Activated CD4-positive, alpha-beta T cell treated with anti-CD3 and anti-CD28 coated beads, Interleukin-2, amount 10 ng/mL, durations not matched to agents 24 days and 14 days (primary cell): ENCODE results near the gene POLG2. TPM values are rescaled to one million over a fixed set of nuclear protein-coding genes. Genes with fewer than 3 reads are reported as not detected.
"Not testable (repeated sequence)": the region's sequence is repeated elsewhere in the genome, so short reads cannot be mapped to it uniquely, and the experiment has no call there.

Source experiments
- DNase-seq: peaks from one replicate; pipeline ENCODE4 v3.0.0; 2022
- H3K27ac Mint-ChIP-seq: one replicate; pipeline ENCODE4 v1.8.0; 2022; ENCODE audit warnings: mild to moderate bottlenecking, mixed read lengths
- H3K27me3 Mint-ChIP-seq: one replicate; pipeline ENCODE4 v1.8.0; 2022; ENCODE audit warnings: mixed read lengths
- H3K36me3 Mint-ChIP-seq: one replicate; pipeline ENCODE4 v1.8.0; 2022; ENCODE audit warnings: low read depth, mild to moderate bottlenecking, mixed read lengths
- H3K4me1 Mint-ChIP-seq: one replicate; pipeline ENCODE4 v1.8.0; 2021; ENCODE audit warnings: mixed read lengths
- H3K4me3 Mint-ChIP-seq: one replicate; pipeline ENCODE4 v1.8.0; 2022; ENCODE audit warnings: mild to moderate bottlenecking, moderate library complexity, mixed read lengths
- H3K9me3 Mint-ChIP-seq: one replicate; pipeline ENCODE4 v1.8.0; 2021; ENCODE audit warnings: mixed read lengths
- intact Hi-C: fragments of 100-400 bp; cut with micrococcal nuclease; formaldehyde crosslinking; loops from one replicate; pipeline ENCODE4 v1.15.1; 2023
- total RNA-seq: library from RNA; stranded (reverse); gene quantifications from 2 replicates; pipeline ENCODE4 v1.2.3, GENCODE V29; 2022

Gene POLG2
- total RNA-seq, 1 donor from 2014 or later: 36.3 TPM

DNA sequence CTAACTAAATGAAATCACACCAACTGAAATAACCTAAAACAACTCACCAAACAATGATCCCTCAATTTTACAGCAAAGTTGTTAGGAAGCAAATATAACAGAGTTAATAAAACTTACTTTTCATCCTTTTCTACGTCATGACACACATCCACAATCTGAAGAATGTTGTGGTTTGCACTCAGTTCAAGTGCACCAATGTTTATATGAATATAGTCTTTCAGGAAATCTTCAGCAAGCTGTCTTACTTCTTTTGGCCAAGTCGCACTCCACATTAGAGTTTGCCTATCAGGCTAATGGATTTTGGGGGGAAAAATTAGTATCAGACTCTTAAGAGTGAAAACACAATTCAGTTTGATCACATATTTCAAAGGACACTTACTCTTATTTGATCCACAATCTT is 6.0 kb upstream of the POLG2 start:
- peak overlapping the region; percentile 62 for H3K4me3 Mint-ChIP-seq
- DNase-seq: no peak

DNA sequence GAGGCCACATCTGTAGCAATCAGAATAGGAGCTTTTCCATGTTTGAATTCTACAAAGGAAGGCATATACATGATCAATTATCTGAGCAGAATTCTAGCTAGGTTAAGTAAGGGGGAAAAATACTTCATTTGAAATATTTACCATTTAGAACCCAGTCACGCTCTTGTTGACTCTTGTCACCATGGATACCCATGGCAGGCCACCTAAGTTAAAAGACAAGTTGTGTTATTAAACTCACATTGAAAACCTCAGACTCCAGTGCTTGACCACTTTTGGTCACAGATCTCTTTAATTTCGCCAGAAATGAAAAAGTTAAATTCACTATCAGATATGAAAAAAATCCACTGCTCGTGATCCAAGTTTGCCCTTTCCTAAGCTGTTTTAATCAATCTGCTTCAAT is 5.2 kb upstream of the POLG2 start:
- Mint-ChIP-seq H3K4me3 (no peak overlapping the region), H3K27ac (peak overlapping the region; percentile 10), H3K9me3 (no peaks in the 10 kb centered on the region), H3K4me1 (peaks cover 67% of the 10 kb centered on the region), H3K36me3 (peaks cover 86% of the 10 kb centered on the region), H3K27me3 (no peaks in the 10 kb centered on the region)
- intact Hi-C loops: loop anchor here (10.0 kb wide), 2 partner anchors 473 to 477 kb away; partner anchors contain the start of gene ICAM2
- no peak for DNase-seq

More for the DNA sequence above, 6.0 kb upstream of the POLG2 start:
- Mint-ChIP-seq H3K9me3 (no peaks in the 10 kb centered on the region), H3K4me1 (peaks cover 63% of the 10 kb centered on the region), H3K27me3 (no peaks in the 10 kb centered on the region), H3K27ac (peak overlapping the region; percentile 54), H3K36me3 (peaks cover 83% of the 10 kb centered on the region)
- intact Hi-C loops: loop anchor here (10.0 kb wide), 2 partner anchors 472 to 478 kb away; partner anchors contain the start of gene ICAM2

GRCh38 chr17:64500862-64501765 is 4.3 kb upstream of the POLG2 start:
- peaks cover 69% of the 10 kb centered on the region for H3K4me1 Mint-ChIP-seq
- no peaks in the 10 kb centered on the region for H3K27me3 Mint-ChIP-seq
- no peaks in the 10 kb centered on the region for H3K9me3 Mint-ChIP-seq
- DNase-seq: peak; percentile 64
- H3K4me3 Mint-ChIP-seq: no peak overlapping the region
- intact Hi-C loops: loop anchor here (10.0 kb wide), 2 partner anchors 474 to 476 kb away; partner anchors contain the start of gene ICAM2
- H3K27ac Mint-ChIP-seq: peak overlapping the region; percentile 42
- H3K36me3 Mint-ChIP-seq: peaks cover 86% of the 10 kb centered on the region

DNA sequence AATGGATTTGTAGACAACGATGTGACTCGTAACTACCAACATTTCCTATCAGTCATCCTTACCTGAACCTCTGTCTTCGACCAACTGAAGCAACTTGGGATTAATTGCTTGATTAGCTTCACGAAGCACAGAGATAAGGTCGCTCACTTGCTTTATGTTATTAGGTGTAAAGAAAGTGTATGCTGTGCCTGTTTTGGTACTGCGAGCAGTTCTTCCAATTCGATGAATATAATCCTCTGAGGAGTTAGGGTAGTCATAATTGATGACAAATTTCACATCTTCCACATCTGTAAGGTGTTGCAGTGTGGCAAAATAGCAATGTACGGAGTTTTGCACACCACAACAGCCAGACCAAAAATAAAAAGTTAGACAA is 3.6 kb upstream of the POLG2 start:
- H3K27ac Mint-ChIP-seq: peak overlapping the region; percentile 56
- H3K36me3 Mint-ChIP-seq: peaks cover 80% of the 10 kb centered on the region
- DNase-seq: peak; percentile 60
- no peaks in the 10 kb centered on the region for H3K9me3 Mint-ChIP-seq
- no peaks in the 10 kb centered on the region for H3K27me3 Mint-ChIP-seq
- peaks cover 70% of the 10 kb centered on the region for H3K4me1 Mint-ChIP-seq
- intact Hi-C loops: loop anchor here (10.0 kb wide), 2 partner anchors 474 to 476 kb away; partner anchors contain the start of gene ICAM2
- H3K4me3 Mint-ChIP-seq: no peak overlapping the region

DNA sequence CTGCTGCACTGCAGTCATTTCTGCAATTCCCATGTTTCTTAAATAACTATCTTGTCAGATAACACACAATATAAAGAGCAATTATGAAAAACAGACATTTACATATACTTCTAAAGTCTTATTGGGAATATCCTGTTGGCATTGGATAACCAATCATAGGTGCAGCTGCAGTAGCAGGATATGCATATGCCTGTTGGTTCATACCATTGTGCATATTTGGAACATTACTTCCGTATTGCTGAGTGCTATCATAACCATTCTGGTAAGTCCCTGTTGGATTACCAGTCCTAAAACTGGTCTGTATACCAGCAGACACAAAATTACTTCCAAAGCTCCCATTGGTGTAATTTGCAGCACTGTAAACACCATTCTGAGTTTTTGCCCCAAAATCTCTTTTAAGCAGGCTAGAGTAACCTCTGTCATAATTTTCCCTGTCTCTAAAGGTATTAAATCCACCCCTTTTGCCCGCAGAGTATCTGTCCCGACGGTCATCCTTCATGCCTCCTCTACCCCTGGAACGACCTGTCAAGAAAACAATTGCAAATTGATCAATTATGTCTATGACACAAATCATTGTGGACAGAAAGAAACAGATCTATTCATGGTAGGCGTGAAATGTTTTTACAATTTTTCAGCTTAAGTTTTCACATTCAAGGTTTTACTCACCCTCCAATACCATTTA is 3.1 kb upstream of the POLG2 start:
- DNase-seq: peak; percentile 58
- no peaks in the 10 kb centered on the region for H3K27me3 Mint-ChIP-seq
- no peak overlapping the region for H3K4me3 Mint-ChIP-seq
- peak overlapping the region; percentile 56 for H3K27ac Mint-ChIP-seq
- intact Hi-C loops: loop anchor here (10.0 kb wide), 2 partner anchors 475 kb away; partner anchors contain the start of gene ICAM2
- peaks cover 76% of the 10 kb centered on the region for H3K36me3 Mint-ChIP-seq
- peaks cover 67% of the 10 kb centered on the region for H3K4me1 Mint-ChIP-seq
- H3K9me3 Mint-ChIP-seq: no peaks in the 10 kb centered on the region

DNA sequence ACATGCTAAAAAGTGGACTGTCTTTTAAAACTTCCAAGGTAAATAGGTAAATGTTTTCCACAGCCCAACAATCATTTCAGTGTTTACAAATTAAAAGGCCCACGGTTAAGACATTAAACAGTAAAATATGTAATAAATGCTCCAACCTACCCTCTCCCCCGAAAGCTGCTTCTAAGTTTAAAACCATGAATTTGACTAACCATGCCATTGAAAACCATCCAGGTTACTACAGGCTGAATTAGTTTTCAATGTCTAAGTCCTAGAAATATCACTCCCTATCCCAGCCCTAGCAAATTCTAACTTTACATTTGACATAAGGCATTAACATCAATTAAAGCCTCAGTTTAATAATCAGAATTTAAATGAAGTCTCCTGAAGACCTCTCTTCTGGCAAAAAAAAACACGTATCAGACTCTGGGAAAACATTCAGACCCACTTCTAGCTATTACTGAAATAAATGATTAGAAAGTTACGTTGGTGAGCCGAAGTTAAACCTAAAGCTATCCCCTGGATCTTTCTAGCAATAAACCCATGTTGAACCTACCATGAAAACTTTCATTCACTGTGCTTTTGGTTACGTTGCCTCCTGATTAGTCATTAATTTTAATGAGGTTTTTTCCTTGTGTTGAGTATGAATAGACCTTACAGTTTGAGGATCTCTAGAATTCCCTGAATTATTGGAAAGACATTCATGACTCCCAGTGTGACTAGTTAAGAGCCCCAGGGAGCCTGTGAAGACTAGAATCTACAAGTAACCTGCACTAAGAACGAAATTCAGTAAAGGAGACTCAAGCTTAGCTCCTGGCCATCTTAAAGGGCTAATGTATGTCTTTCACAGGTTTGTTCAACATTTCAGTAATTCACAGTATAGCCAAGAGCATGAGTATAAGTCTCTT is 1.7 kb upstream of the POLG2 start:
- peak overlapping the region; percentile 60 for H3K4me3 Mint-ChIP-seq

DNA sequence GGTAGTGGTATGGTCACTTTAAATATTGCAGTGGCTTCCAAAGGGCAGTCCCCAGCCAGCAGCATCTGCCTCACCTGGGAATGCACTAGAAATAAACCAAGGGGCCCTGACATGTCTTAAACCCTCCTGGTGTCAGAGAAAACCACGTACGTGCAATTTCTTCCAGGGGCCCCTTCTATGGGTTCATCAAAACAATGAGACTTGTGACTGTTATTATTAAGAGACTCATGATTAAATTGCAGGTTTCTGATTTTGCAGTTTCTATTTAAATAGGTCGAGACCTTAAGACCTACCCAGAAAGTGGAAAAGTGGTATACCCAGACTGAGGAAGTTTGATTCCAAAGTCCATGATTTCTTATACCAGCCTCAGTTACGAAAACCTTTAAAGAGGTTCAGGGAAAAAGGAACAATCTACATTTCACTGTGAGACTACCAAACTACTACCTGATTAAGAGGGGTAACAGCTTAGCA is 746 bp upstream of the POLG2 start:
- Mint-ChIP-seq H3K9me3 (no peaks in the 10 kb centered on the region), H3K4me1 (peaks cover 66% of the 10 kb centered on the region), H3K27ac (peak overlapping the region; percentile 97), H3K36me3 (peaks cover 67% of the 10 kb centered on the region), H3K27me3 (no peaks in the 10 kb centered on the region), H3K4me3 (peak overlapping the region; percentile 96)
- intact Hi-C loops: loop anchor here (1.0 kb wide), 1 partner anchor 9 kb away; the partner anchor contains the start of genes CEP95 and DDX5
- no peak for DNase-seq

More for the DNA sequence above, 1.7 kb upstream of the POLG2 start:
- peaks cover 73% of the 10 kb centered on the region for H3K36me3 Mint-ChIP-seq
- intact Hi-C loops: no loop called here
- DNase-seq: peak; percentile 62
- H3K4me1 Mint-ChIP-seq: peaks cover 69% of the 10 kb centered on the region
- no peaks in the 10 kb centered on the region for H3K9me3 Mint-ChIP-seq
- peak overlapping the region; percentile 97 for H3K27ac Mint-ChIP-seq
- no peaks in the 10 kb centered on the region for H3K27me3 Mint-ChIP-seq

DNA sequence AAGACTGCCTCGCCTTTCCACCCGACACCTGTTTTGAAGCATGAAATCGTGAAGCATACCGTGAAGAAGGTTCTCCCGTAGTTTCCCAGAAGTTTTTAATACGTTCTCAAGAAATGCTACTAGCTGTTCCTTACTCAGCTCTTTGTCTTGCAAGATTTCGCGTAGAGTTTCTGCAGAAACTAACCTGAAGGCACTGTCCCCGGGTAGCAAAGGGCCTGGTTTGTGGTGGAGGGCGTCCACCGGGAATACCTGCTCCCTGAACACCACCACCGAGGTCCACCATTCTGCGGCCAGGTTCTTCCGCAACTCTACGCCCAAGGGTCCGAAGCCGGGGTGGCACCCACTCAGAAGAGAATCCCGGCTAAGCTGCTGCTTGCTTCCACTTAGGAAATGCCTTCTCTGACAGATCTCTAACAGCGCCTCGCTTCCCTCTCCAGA is 487 bp downstream of the POLG2 start:
- Mint-ChIP-seq H3K36me3 (peaks cover 62% of the 10 kb centered on the region), H3K27ac (peak overlapping the region; percentile 97), H3K27me3 (no peaks in the 10 kb centered on the region), H3K9me3 (no peaks in the 10 kb centered on the region), H3K4me3 (peak overlapping the region; percentile 96), H3K4me1 (peaks cover 60% of the 10 kb centered on the region)
- intact Hi-C loops: no loop called here
- DNase-seq: no peak

DNA sequence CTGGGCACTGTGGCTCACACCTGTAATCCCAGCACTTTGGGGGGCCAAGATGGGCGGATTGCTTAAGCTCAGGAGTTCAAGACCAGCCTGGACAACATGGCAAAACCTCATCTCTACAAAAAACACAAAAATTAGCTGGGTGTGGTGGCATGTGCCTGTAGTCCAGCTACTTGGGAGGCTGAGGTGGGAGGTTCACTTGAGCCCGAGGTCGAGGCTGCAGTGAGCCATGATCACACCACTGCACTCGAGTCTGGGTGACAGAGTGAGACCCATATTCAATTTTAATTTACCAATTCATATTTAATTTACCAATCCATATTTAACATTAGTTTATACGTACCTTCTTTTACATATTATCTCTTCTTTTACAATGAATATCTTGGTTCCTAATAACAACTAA is 1.6 kb downstream of the POLG2 start:
- intact Hi-C loops, H3K27me3 Mint-ChIP-seq, H3K9me3 Mint-ChIP-seq, H3K27ac Mint-ChIP-seq, DNase-seq: not testable (repeated sequence)
- Mint-ChIP-seq H3K4me3 (peak overlapping the region; percentile 96), H3K4me1 (peaks cover 51% of the 10 kb centered on the region), H3K36me3 (peaks cover 57% of the 10 kb centered on the region)

GRCh38 chr17:64494121-64494520 is 2.7 kb downstream of the POLG2 start:
- no peak overlapping the region for H3K27ac Mint-ChIP-seq

DNA sequence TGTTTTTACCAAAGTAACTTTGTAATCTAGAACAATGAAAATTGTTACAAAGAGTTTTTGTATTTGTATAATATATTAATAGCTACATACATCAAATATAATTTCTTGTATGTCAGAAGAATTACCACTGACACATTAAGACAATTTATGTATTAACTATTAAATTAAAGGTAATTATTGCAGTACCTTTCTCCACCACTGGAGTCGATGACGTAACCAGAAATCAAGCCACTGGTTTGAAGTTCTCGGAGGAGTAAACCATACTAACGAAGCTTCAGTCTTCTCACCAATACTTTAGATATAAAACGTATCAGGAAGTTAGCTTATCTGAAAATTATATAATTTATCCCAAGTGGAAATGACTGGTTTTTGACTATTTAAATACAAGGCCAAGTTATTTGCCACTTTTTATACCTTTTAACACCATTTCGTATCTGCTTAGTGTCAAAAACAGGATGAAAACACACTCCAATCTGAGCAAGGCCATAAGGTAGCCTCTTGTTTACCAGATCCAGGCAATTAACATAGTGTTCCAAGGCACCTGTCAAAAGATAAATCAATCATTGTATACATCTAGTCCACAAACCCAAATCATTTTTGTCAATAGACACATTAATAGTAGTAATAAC is 4.3 kb downstream of the POLG2 start:
- DNase-seq: peak; percentile 71
- Mint-ChIP-seq H3K36me3 (peaks cover 48% of the 10 kb centered on the region), H3K4me1 (peaks cover 30% of the 10 kb centered on the region), H3K4me3 (no peak overlapping the region), H3K27me3 (no peaks in the 10 kb centered on the region), H3K27ac (no peak overlapping the region), H3K9me3 (no peaks in the 10 kb centered on the region)
- intact Hi-C loops: loop anchor here (5.0 kb wide), 2 partner anchors 170 to 185 kb away; no protein-coding TSS in a partner anchor

More at GRCh38 chr17:64494121-64494520, 2.7 kb downstream of the POLG2 start:
- H3K4me3 Mint-ChIP-seq: peak overlapping the region; percentile 74
- H3K9me3 Mint-ChIP-seq: no peaks in the 10 kb centered on the region
- no peak for DNase-seq
- peaks cover 52% of the 10 kb centered on the region for H3K36me3 Mint-ChIP-seq
- H3K4me1 Mint-ChIP-seq: peaks cover 43% of the 10 kb centered on the region
- intact Hi-C loops: loop anchor here (5.0 kb wide), 2 partner anchors 172 to 187 kb away; no protein-coding TSS in a partner anchor
- H3K27me3 Mint-ChIP-seq: no peaks in the 10 kb centered on the region

GRCh38 chr17:64491994-64492393 is 4.9 kb downstream of the POLG2 start:
- DNase-seq: no peak
- intact Hi-C loops: loop anchor here (1.0 to 5.0 kb wide), 3 partner anchors 72 to 185 kb away; no protein-coding TSS in a partner anchor
- Mint-ChIP-seq H3K4me1 (peaks cover 25% of the 10 kb centered on the region), H3K27ac (no peak overlapping the region), H3K36me3 (peaks cover 44% of the 10 kb centered on the region), H3K9me3 (no peaks in the 10 kb centered on the region), H3K4me3 (no peak overlapping the region), H3K27me3 (no peaks in the 10 kb centered on the region)
